OCI-LY7 (cell line): ENCODE measurements around the gene ANAPC16. TPM values are rescaled to one million over a fixed set of nuclear protein-coding genes. Genes with fewer than 3 reads are reported as not detected.
A peak's percentile ranks its signal among the peaks of the same experiment; 100 is the strongest.

ENCODE experiments used
- BruUV-seq: library from RNA; stranded (reverse); fragments of 400-500 nt; replicated peaks from 2 replicates; lab custom pipeline; 2021; lab: Mats Ljungman, UMichigan
- CTCF ChIA-PET: fragments of 300-600 bp; sonication (Branson Sonifier 250); formaldehyde crosslinking; loops from one replicate; lab custom pipeline; 2022; ENCODE audit warnings: antibody characterized with exemption; ENCODE audit not compliant: unreplicated experiment; lab: Charles Lee
- POLR2A ChIA-PET: fragments of 300-600 bp; sonication (Branson Sonifier 250); formaldehyde crosslinking; loops from one replicate; lab custom pipeline; 2022; ENCODE audit warnings: antibody characterized with exemption; lab: Charles Lee
- DNase-seq: peaks from one replicate; pipeline ENCODE4 v3.0.0-alpha.2; 2015; ENCODE audit warnings: low spot score
- H2AFZ ChIP-seq: fragments of 200-600 bp; sonication (generic), shearing (Covaris generic); 2 replicates; pipeline ENCODE4 v1.6.1; 2014; ENCODE audit warnings: mild to moderate bottlenecking, antibody characterized with exemption, low read length, moderate library complexity
- H3K27ac ChIP-seq: fragments of 200-600 bp; sonication (generic); 2 replicates; pipeline ENCODE4 v1.5.1; 2014; ENCODE audit warnings: mixed run types, low read depth, mild to moderate bottlenecking, moderate library complexity, low read length, inconsistent platforms; ENCODE audit not compliant: poor library complexity, severe bottlenecking
- H3K36me3 ChIP-seq: fragments of 200-600 bp; sonication (generic); 2 replicates; pipeline ENCODE4 v1.6.1; 2014; ENCODE audit warnings: mild to moderate bottlenecking, antibody characterized with exemption, low read length, moderate library complexity, mixed read lengths; ENCODE audit not compliant: insufficient read depth
- H3K4me1 ChIP-seq: fragments of 200-600 bp; sonication (generic); 2 replicates; pipeline ENCODE4 v1.5.1; 2014; ENCODE audit warnings: mild to moderate bottlenecking, low read length; ENCODE audit not compliant: insufficient read depth, poor library complexity, severe bottlenecking
- H3K4me2 ChIP-seq: fragments of 200-600 bp; sonication (generic); 2 replicates; pipeline ENCODE4 v1.6.1; 2014; ENCODE audit warnings: mild to moderate bottlenecking, low read length
- H3K4me3 ChIP-seq: fragments of 200-600 bp; sonication (generic); 2 replicates; pipeline ENCODE4 v1.5.1; 2014; ENCODE audit warnings: mild to moderate bottlenecking, low read depth, low read length; ENCODE audit not compliant: poor library complexity, severe bottlenecking
- H3K79me2 ChIP-seq: fragments of 200-600 bp; sonication (generic); 2 replicates; pipeline ENCODE4 v1.6.1; 2016; ENCODE audit warnings: low read depth, mild to moderate bottlenecking, low read length, moderate library complexity, mixed read lengths; ENCODE audit not compliant: insufficient read depth
- H3K9me2 ChIP-seq: fragments of 200-600 bp; sonication (generic); 2 replicates; pipeline ENCODE4 v1.6.1; 2016; ENCODE audit warnings: mild to moderate bottlenecking, low read length, mixed read lengths; ENCODE audit not compliant: insufficient read depth
- H3K9me3 ChIP-seq: fragments of 200-600 bp; sonication (generic); 2 replicates; pipeline ENCODE4 v1.6.1; 2014; ENCODE audit warnings: mild to moderate bottlenecking, mixed run types, low read length, mixed read lengths
- H4K20me1 ChIP-seq: fragments of 200-600 bp; sonication (generic); 2 replicates; pipeline ENCODE4 v1.6.1; 2014; ENCODE audit warnings: mild to moderate bottlenecking, antibody characterized with exemption, low read length, moderate library complexity, mixed read lengths; ENCODE audit not compliant: insufficient read depth
- CTCF ChIP-seq: fragments of 200-600 bp; sonication (generic); conservative IDR thresholded peaks from 2 replicates; pipeline ENCODE4 v1.5.1; 2014; ENCODE audit warnings: mild to moderate bottlenecking, antibody characterized with exemption, low read length, moderate library complexity, mixed read lengths
- EZH2phosphoT487 ChIP-seq: fragments of 200-600 bp; sonication (generic); IDR thresholded peaks from 2 replicates; pipeline ENCODE4 v1.6.1; 2018; ENCODE audit warnings: low read depth, borderline replicate concordance, mild to moderate bottlenecking, mixed run types, antibody characterized with exemption, low read length, moderate library complexity, mixed read lengths
- intact Hi-C: fragments of 100-400 bp; cut with micrococcal nuclease; formaldehyde crosslinking; loops from one replicate; pipeline ENCODE4 v1.10.0; 2022; ENCODE audit not compliant: unreplicated experiment
- total RNA-seq, 2 experiments: library from RNA; depleted of rRNA in 1 of 2; stranded (reverse); fragments of >200 nt in 1 of 2; shearing (Covaris generic) in 1 of 2; gene quantifications; 2 replicates each; pipeline ENCODE4 v1.2.3, GENCODE V29; 2014 to 2022

ANAPC16 gene
- total RNA-seq, 2 experiments from 2014 or later = 68.0 to 92.8 TPM

- H4K20me1 ChIP-seq = no peaks in the 10 kb centered on the region
- intact Hi-C loops = loop anchor here (1.0 to 2.0 kb wide), 2 partner anchors 22 to 60 kb away; no protein-coding TSS in a partner anchor
- H3K4me2 ChIP-seq = peak overlapping the region; percentile 97
- no peaks in the 10 kb centered on the region for H3K79me2 ChIP-seq
- peak overlapping the region; percentile 77 for H3K4me3 ChIP-seq
- H2AFZ ChIP-seq = no peak overlapping the region; the same call in 1 of the 2 replicates
- BruUV-seq = no TSS peak
- ChIA-PET CTCF (interaction anchor here (0.6 to 2.1 kb wide), 10 partner anchors 15 to 63 kb away, joined by 3 to 7 read pairs (median 4); no protein-coding TSS in a partner anchor), POLR2A (interaction anchor here (0.7 to 5.5 kb wide), 18 partner anchors 9 to 59 kb away, joined by 3 to 42 read pairs (median 4); no protein-coding TSS in a partner anchor)
- peak overlapping the region; percentile 6 for H3K27ac ChIP-seq
- H3K36me3 ChIP-seq = peaks cover 19% of the 10 kb centered on the region
- peaks cover 39% of the 10 kb centered on the region for H3K4me1 ChIP-seq
- H3K9me2 ChIP-seq = no peaks in the 10 kb centered on the region
- no peaks in the 10 kb centered on the region for H3K9me3 ChIP-seq
- peak; percentile 84 for TF ChIP-seq CTCF
- TF ChIP-seq EZH2phosphoT487 = no peak
- peak; percentile 73 for DNase-seq
Observed at GRCh38 chr10:72274730-72275350, 59.0 kb downstream of the ANAPC16 start.

DNA sequence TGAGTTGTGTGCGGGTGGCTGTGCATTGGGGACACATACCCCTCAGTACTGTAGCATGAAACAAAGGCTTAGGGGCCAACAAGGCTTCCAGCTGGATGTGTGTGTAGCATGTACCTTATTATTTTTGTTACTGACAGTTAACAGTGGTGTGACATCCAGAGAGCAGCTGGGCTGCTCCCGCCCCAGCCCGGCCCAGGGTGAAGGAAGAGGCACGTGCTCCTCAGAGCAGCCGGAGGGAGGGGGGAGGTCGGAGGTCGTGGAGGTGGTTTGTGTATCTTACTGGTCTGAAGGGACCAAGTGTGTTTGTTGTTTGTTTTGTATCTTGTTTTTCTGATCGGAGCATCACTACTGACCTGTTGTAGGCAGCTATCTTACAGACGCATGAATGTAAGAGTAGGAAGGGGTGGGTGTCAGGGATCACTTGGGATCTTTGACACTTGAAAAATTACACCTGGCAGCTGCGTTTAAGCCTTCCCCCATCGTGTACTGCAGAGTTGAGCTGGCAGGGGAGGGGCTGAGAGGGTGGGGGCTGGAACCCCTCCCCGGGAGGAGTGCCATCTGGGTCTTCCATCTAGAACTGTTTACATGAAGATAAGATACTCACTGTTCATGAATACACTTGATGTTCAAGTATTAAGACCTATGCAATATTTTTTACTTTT is 59.7 kb downstream of the ANAPC16 start:
- H3K36me3 ChIP-seq = peaks cover 19% of the 10 kb centered on the region
- no peaks in the 10 kb centered on the region for H4K20me1 ChIP-seq
- no peaks in the 10 kb centered on the region for H3K9me3 ChIP-seq
- no peak for TF ChIP-seq EZH2phosphoT487
- no peak for TF ChIP-seq CTCF
- intact Hi-C loops = loop anchor here (2.0 kb wide), 1 partner anchor 21 kb away; no protein-coding TSS in a partner anchor
- peaks cover 39% of the 10 kb centered on the region for H3K4me1 ChIP-seq
- no TSS peak for BruUV-seq
- peak overlapping the region; percentile 77 for H3K4me3 ChIP-seq
- no peak overlapping the region; the same call in 1 of the 2 replicates for H2AFZ ChIP-seq
- no peaks in the 10 kb centered on the region for H3K79me2 ChIP-seq
- no peaks in the 10 kb centered on the region for H3K9me2 ChIP-seq
- peak overlapping the region; percentile 97 for H3K4me2 ChIP-seq
- POLR2A ChIA-PET = interaction anchor here (0.7 to 5.5 kb wide), 19 partner anchors 8 to 59 kb away, joined by 3 to 42 read pairs (median 4); no protein-coding TSS in a partner anchor
- peak overlapping the region; percentile 6 for H3K27ac ChIP-seq
- peak; percentile 49 for DNase-seq
- CTCF ChIA-PET = interaction anchor here (0.6 to 1.5 kb wide), 9 partner anchors 16 to 62 kb away, joined by 3 to 7 read pairs (median 3); no protein-coding TSS in a partner anchor
